ENCODE data around the gene ULBP3. TPM values are rescaled to one million over a fixed set of nuclear protein-coding genes. Genes with fewer than 3 reads are reported as not detected.

ULBP3 gene
- total RNA-seq, 1 experiment from 2014 or later, result 1.7 TPM

DNA sequence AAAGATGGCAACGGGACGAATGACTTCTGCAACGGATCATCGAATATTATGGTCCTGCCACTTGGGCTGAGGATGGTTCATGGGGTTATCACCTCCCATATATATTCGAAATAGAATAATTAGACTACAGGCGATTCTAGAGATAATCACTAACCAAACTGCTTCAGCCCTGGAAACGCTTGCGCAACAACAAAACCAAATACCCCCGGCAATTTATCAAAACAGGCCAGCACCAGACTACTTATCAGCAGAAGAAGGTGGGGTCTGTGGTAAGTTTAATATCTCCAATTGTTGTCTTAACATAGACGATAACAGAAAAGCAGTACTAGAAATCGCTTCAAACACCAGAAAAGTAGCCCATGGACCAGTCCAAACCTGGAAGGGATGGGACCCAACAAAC lies 31.0 kb upstream of the ULBP3 start:
- Histone ChIP-seq H2AFZ (ENCODE audit: low read length) (no peak overlapping the region), H3K4me1 (ENCODE audit: low read length) (no peaks in the 10 kb centered on the region)

GRCh38 chr6:150099546-150099945 lies 30.6 kb upstream of the ULBP3 start:
- no peak overlapping the region for H3K27ac ChIP-seq (ENCODE audit: low read length)
- no peaks in the 10 kb centered on the region for H3K4me1 ChIP-seq (ENCODE audit: low read length)
- H3K27me3 ChIP-seq (ENCODE audit: low read length), result no peaks in the 10 kb centered on the region
- H3K9me2 ChIP-seq (replicated peaks; ENCODE audit: insufficient read depth, low read length), result no peaks in the 10 kb centered on the region
- H3K9ac ChIP-seq (ENCODE audit: low read length), result no peak overlapping the region
- H3K36me3 ChIP-seq (ENCODE audit: insufficient read depth, low read length), result no peaks in the 10 kb centered on the region
- no peaks in the 10 kb centered on the region for H3K9me3 ChIP-seq (ENCODE audit: low read length)
- H3K79me2 ChIP-seq (ENCODE audit: low read length), result no peaks in the 10 kb centered on the region
- no peak overlapping the region for H3K4me3 ChIP-seq (ENCODE audit: low read length)
- no peak for DNase-seq
- H4K20me1 ChIP-seq (ENCODE audit: insufficient read depth, low read depth, low read length), result no peaks in the 10 kb centered on the region
- H2AFZ ChIP-seq (ENCODE audit: low read length), result no peak overlapping the region
- no peak overlapping the region for H3K4me2 ChIP-seq (ENCODE audit: low read depth, low read length, poor library complexity, severe bottlenecking)

More for the DNA sequence above, 31.0 kb upstream of the ULBP3 start:
- no peaks in the 10 kb centered on the region for H4K20me1 ChIP-seq (ENCODE audit: insufficient read depth, low read depth, low read length)
- no peaks in the 10 kb centered on the region for H3K27me3 ChIP-seq (ENCODE audit: low read length)
- no peak overlapping the region for H3K27ac ChIP-seq (ENCODE audit: low read length)
- no peak for DNase-seq
- no peak overlapping the region for H3K9ac ChIP-seq (ENCODE audit: low read length)
- H3K4me2 ChIP-seq (ENCODE audit: low read depth, low read length, poor library complexity, severe bottlenecking), result no peak overlapping the region
- no peaks in the 10 kb centered on the region for H3K79me2 ChIP-seq (ENCODE audit: low read length)
- H3K9me2 ChIP-seq (replicated peaks; ENCODE audit: insufficient read depth, low read length), result no peaks in the 10 kb centered on the region
- H3K9me3 ChIP-seq (ENCODE audit: low read length), result no peaks in the 10 kb centered on the region
- no peaks in the 10 kb centered on the region for H3K36me3 ChIP-seq (ENCODE audit: insufficient read depth, low read length)
- no peak overlapping the region for H3K4me3 ChIP-seq (ENCODE audit: low read length)

- Histone ChIP-seq H4K20me1 (ENCODE audit: insufficient read depth, low read depth, low read length) (no peaks in the 10 kb centered on the region), H3K9me3 (ENCODE audit: low read length) (no peaks in the 10 kb centered on the region), H3K4me3 (ENCODE audit: low read length) (no peak overlapping the region), H2AFZ (ENCODE audit: low read length) (no peak overlapping the region), H3K27ac (ENCODE audit: low read length) (no peak overlapping the region), H3K4me2 (ENCODE audit: low read depth, low read length, poor library complexity, severe bottlenecking) (no peak overlapping the region), H3K36me3 (ENCODE audit: insufficient read depth, low read length) (no peaks in the 10 kb centered on the region), H3K9me2 (replicated peaks; ENCODE audit: insufficient read depth, low read length) (no peaks in the 10 kb centered on the region), H3K79me2 (ENCODE audit: low read length) (no peaks in the 10 kb centered on the region), H3K4me1 (ENCODE audit: low read length) (no peaks in the 10 kb centered on the region), H3K27me3 (ENCODE audit: low read length) (no peaks in the 10 kb centered on the region), H3K9ac (ENCODE audit: low read length) (no peak overlapping the region)
- no peak for DNase-seq
Observed at GRCh38 chr6:150098155-150098554, 29.2 kb upstream of the ULBP3 start.

GRCh38 chr6:150093397-150093796 lies 24.5 kb upstream of the ULBP3 start:
- H3K36me3 ChIP-seq (ENCODE audit: insufficient read depth, low read length), result no peaks in the 10 kb centered on the region
- H3K9ac ChIP-seq (ENCODE audit: low read length), result no peak overlapping the region
- no peak overlapping the region for H3K27ac ChIP-seq (ENCODE audit: low read length)

GRCh38 chr6:150091476-150091875 lies 22.6 kb upstream of the ULBP3 start:
- H3K36me3 ChIP-seq (ENCODE audit: insufficient read depth, low read length), result no peaks in the 10 kb centered on the region
- H3K9me2 ChIP-seq (replicated peaks; ENCODE audit: insufficient read depth, low read length), result no peaks in the 10 kb centered on the region
- DNase-seq, result no peak
- no peaks in the 10 kb centered on the region for H3K27me3 ChIP-seq (ENCODE audit: low read length)
- no peak overlapping the region for H3K9ac ChIP-seq (ENCODE audit: low read length)
- H3K27ac ChIP-seq (ENCODE audit: low read length), result no peak overlapping the region
- no peak overlapping the region for H3K4me3 ChIP-seq (ENCODE audit: low read length)
- H3K79me2 ChIP-seq (ENCODE audit: low read length), result no peaks in the 10 kb centered on the region
- no peak overlapping the region for H3K4me2 ChIP-seq (ENCODE audit: low read depth, low read length, poor library complexity, severe bottlenecking)
- no peaks in the 10 kb centered on the region for H4K20me1 ChIP-seq (ENCODE audit: insufficient read depth, low read depth, low read length)
- no peaks in the 10 kb centered on the region for H3K9me3 ChIP-seq (ENCODE audit: low read length)
- H3K4me1 ChIP-seq (ENCODE audit: low read length), result no peaks in the 10 kb centered on the region
- H2AFZ ChIP-seq (ENCODE audit: low read length), result no peak overlapping the region

More at GRCh38 chr6:150093397-150093796, 24.5 kb upstream of the ULBP3 start:
- Histone ChIP-seq H3K4me2 (ENCODE audit: low read depth, low read length, poor library complexity, severe bottlenecking) (no peak overlapping the region), H3K4me3 (ENCODE audit: low read length) (no peak overlapping the region), H3K9me2 (replicated peaks; ENCODE audit: insufficient read depth, low read length) (no peaks in the 10 kb centered on the region), H2AFZ (ENCODE audit: low read length) (no peak overlapping the region), H4K20me1 (ENCODE audit: insufficient read depth, low read depth, low read length) (no peaks in the 10 kb centered on the region), H3K27me3 (ENCODE audit: low read length) (no peaks in the 10 kb centered on the region), H3K9me3 (ENCODE audit: low read length) (no peaks in the 10 kb centered on the region), H3K4me1 (ENCODE audit: low read length) (no peaks in the 10 kb centered on the region), H3K79me2 (ENCODE audit: low read length) (no peaks in the 10 kb centered on the region)
- DNase-seq, result no peak

GRCh38 chr6:150090328-150090727 lies 21.4 kb upstream of the ULBP3 start:
- Histone ChIP-seq H3K4me2 (ENCODE audit: low read depth, low read length, poor library complexity, severe bottlenecking) (no peak overlapping the region), H3K36me3 (ENCODE audit: insufficient read depth, low read length) (no peaks in the 10 kb centered on the region), H3K9ac (ENCODE audit: low read length) (no peak overlapping the region), H2AFZ (ENCODE audit: low read length) (no peak overlapping the region), H3K9me2 (replicated peaks; ENCODE audit: insufficient read depth, low read length) (no peaks in the 10 kb centered on the region), H3K27ac (ENCODE audit: low read length) (no peak overlapping the region), H3K4me3 (ENCODE audit: low read length) (no peak overlapping the region), H3K27me3 (ENCODE audit: low read length) (no peaks in the 10 kb centered on the region), H3K9me3 (ENCODE audit: low read length) (no peaks in the 10 kb centered on the region), H3K4me1 (ENCODE audit: low read length) (no peaks in the 10 kb centered on the region), H3K79me2 (ENCODE audit: low read length) (no peaks in the 10 kb centered on the region), H4K20me1 (ENCODE audit: insufficient read depth, low read depth, low read length) (no peaks in the 10 kb centered on the region)
- no peak for DNase-seq

GRCh38 chr6:150088481-150089154 lies 19.7 kb upstream of the ULBP3 start:
- Histone ChIP-seq H3K36me3 (ENCODE audit: insufficient read depth, low read length) (no peaks in the 10 kb centered on the region), H3K4me1 (ENCODE audit: low read length) (no peaks in the 10 kb centered on the region), H3K4me3 (ENCODE audit: low read length) (no peak overlapping the region), H2AFZ (ENCODE audit: low read length) (no peak overlapping the region), H4K20me1 (ENCODE audit: insufficient read depth, low read depth, low read length) (no peaks in the 10 kb centered on the region), H3K9ac (ENCODE audit: low read length) (no peak overlapping the region), H3K27me3 (ENCODE audit: low read length) (no peaks in the 10 kb centered on the region), H3K4me2 (ENCODE audit: low read depth, low read length, poor library complexity, severe bottlenecking) (no peak overlapping the region), H3K9me3 (ENCODE audit: low read length) (no peaks in the 10 kb centered on the region), H3K79me2 (ENCODE audit: low read length) (no peaks in the 10 kb centered on the region), H3K9me2 (replicated peaks; ENCODE audit: insufficient read depth, low read length) (no peaks in the 10 kb centered on the region), H3K27ac (ENCODE audit: low read length) (no peak overlapping the region)
- DNase-seq, result no peak

- Histone ChIP-seq H4K20me1 (ENCODE audit: insufficient read depth, low read depth, low read length) (no peaks in the 10 kb centered on the region), H3K4me1 (ENCODE audit: low read length) (no peaks in the 10 kb centered on the region), H2AFZ (ENCODE audit: low read length) (no peak overlapping the region), H3K27ac (ENCODE audit: low read length) (no peak overlapping the region), H3K4me3 (ENCODE audit: low read length) (no peak overlapping the region), H3K36me3 (ENCODE audit: insufficient read depth, low read length) (no peaks in the 10 kb centered on the region), H3K4me2 (ENCODE audit: low read depth, low read length, poor library complexity, severe bottlenecking) (no peak overlapping the region), H3K27me3 (ENCODE audit: low read length) (no peaks in the 10 kb centered on the region), H3K9me2 (replicated peaks; ENCODE audit: insufficient read depth, low read length) (no peaks in the 10 kb centered on the region), H3K9me3 (ENCODE audit: low read length) (no peaks in the 10 kb centered on the region), H3K79me2 (ENCODE audit: low read length) (no peaks in the 10 kb centered on the region), H3K9ac (ENCODE audit: low read length) (no peak overlapping the region)
- DNase-seq, result no peak
Observed at GRCh38 chr6:150087336-150087735, 18.4 kb upstream of the ULBP3 start.
